GM12878 (cell line): ENCODE measurements around the gene MOK. TPM values are rescaled to one million over a fixed set of nuclear protein-coding genes. Genes with fewer than 3 reads are reported as not detected.

Experiments
- ATAC-seq: fragments of 200-7000 bp; cut with Tn5 transposase; 3 replicates; pipeline ENCODE4 v1.9.1; 2020; ENCODE audit warnings: mild to moderate bottlenecking, moderate library complexity
- BruUV-seq: library from RNA; stranded (reverse); fragments of 400-500 nt; replicated peaks from 2 replicates; lab custom pipeline; 2021; lab: Mats Ljungman, UMichigan
- CTCF ChIA-PET: fragments of 300-600 bp; sonication (Branson Sonifier 250); formaldehyde crosslinking; extraction: SDS; loops from one replicate; lab custom pipeline; 2021; ENCODE audit warnings: inconsistent platforms; lab: Yijun Ruan, JAX
- POLR2A ChIA-PET: fragments of 350-600 bp; formaldehyde crosslinking; extraction: SDS; loops from one replicate; lab custom pipeline; 2021; ENCODE audit warnings: inconsistent platforms; lab: Charles Lee
- RAD21 ChIA-PET: fragments of 300-600 bp; sonication (Branson Sonifier 250); formaldehyde crosslinking; loops from one replicate; lab custom pipeline; 2023; ENCODE audit warnings: antibody characterized with exemption; ENCODE audit not compliant: unreplicated experiment; lab: Charles Lee
- SMC1A ChIA-PET: fragments of 300-600 bp; sonication (Branson Sonifier 250); formaldehyde crosslinking; loops from one replicate; lab custom pipeline; 2023; ENCODE audit not compliant: unreplicated experiment, uncharacterized antibody; lab: Charles Lee
- DNase-seq: peaks from one replicate; pipeline ENCODE4 v3.0.0-alpha.2; 2011; ENCODE audit warnings: low read depth, low spot score
- FAIRE-seq: peaks from 3 replicates; lab custom pipeline; 2011; peaks lifted over from hg19 to GRCh38; lab: Jason Lieb, UNC
- H2AFZ ChIP-seq: 2 replicates; pipeline ENCODE4 v1.6.0; 2011; ENCODE audit warnings: low read depth, low read length, control low read depth; ENCODE audit not compliant: control insufficient read depth
- H3K27ac ChIP-seq: 2 replicates; pipeline ENCODE4 v1.5.1; 2011; ENCODE audit warnings: control low read depth; ENCODE audit not compliant: control insufficient read depth, insufficient read depth
- H3K27me3 ChIP-seq, 2 experiments: replicated peaks in 1 of 2; 2 replicates each; pipeline versions ENCODE4 v1.6.0 to v1.6.1; 2011; ENCODE audit warnings: low read length in 1 of 2; ENCODE audit not compliant: control insufficient read depth in 2 of 2, insufficient read depth in 2 of 2
- H3K36me3 ChIP-seq, 2 experiments: 2 replicates each; pipeline ENCODE4 v1.5.1; 2011; ENCODE audit warnings: low read length in 1 of 2; ENCODE audit not compliant: control insufficient read depth in 2 of 2, insufficient read depth in 2 of 2
- H3K4me1 ChIP-seq: 2 replicates; pipeline ENCODE4 v1.6.1; 2011; ENCODE audit warnings: mild to moderate bottlenecking, low read length, moderate library complexity, mixed read lengths; ENCODE audit not compliant: control insufficient read depth, insufficient read depth
- H3K4me2 ChIP-seq: 2 replicates; pipeline ENCODE4 v1.6.0; 2011; ENCODE audit warnings: control low read depth; ENCODE audit not compliant: control insufficient read depth, insufficient read depth
- H3K4me3 ChIP-seq: fragments of 200-600 bp; sonication (generic); 2 replicates; pipeline ENCODE4 v1.5.1; 2016
- H3K79me2 ChIP-seq: 2 replicates; pipeline ENCODE4 v1.6.0; 2011; ENCODE audit warnings: low read length; ENCODE audit not compliant: control insufficient read depth, insufficient read depth
- H3K9ac ChIP-seq: 2 replicates; pipeline ENCODE4 v1.8.0; 2011; ENCODE audit warnings: low read length, control low read depth, mixed read lengths; ENCODE audit not compliant: control insufficient read depth, insufficient read depth
- H3K9me3 ChIP-seq: replicated peaks from 3 replicates; pipeline ENCODE4 v1.5.1; 2011; ENCODE audit warnings: mild to moderate bottlenecking, low read length; ENCODE audit not compliant: control insufficient read depth, insufficient read depth
- H4K20me1 ChIP-seq: 2 replicates; pipeline ENCODE4 v1.6.0; 2011; ENCODE audit not compliant: control insufficient read depth, insufficient read depth
- GABPA ChIP-seq: IDR thresholded peaks from 2 replicates; pipeline ENCODE4 v1.6.1; 2014; ENCODE audit warnings: antibody characterized with exemption, low read depth, mild to moderate bottlenecking, inconsistent platforms
- KDM1A ChIP-seq: fragments of 200-600 bp; sonication (generic); IDR thresholded peaks from 2 replicates; pipeline ENCODE4 v1.6.1; 2016; ENCODE audit warnings: borderline replicate concordance
- TCF7 ChIP-seq: IDR thresholded peaks from 2 replicates; pipeline ENCODE4 v1.6.1; 2014; ENCODE audit warnings: antibody characterized with exemption, borderline replicate concordance
- WGBS: methylation state at CpG from one replicate; pipeline ENCODE4 v1.1.6; 2016; ENCODE audit warnings: low lambda C conversion rate; ENCODE audit not compliant: insufficient replicate concordance, insufficient coverage; ENCODE audit errors: missing lambda C conversion rate; 5-methylcytosine and 5-hydroxymethylcytosine counted together
- in situ Hi-C: fragments of 300-500 bp; cut with MboI; formaldehyde crosslinking; loops from 9 replicates; pipeline ENCODE4 v1.14.3; 2018; ENCODE audit warnings: mixed read lengths
- intact Hi-C: fragments of 100-400 bp; cut with micrococcal nuclease; formaldehyde crosslinking; loops from one replicate; pipeline ENCODE4 v1.14.2; 2022; ENCODE audit not compliant: unreplicated experiment
- polyA plus RNA-seq, 11 experiments: library from polyadenylated mRNA; depleted of rRNA in 4 of 11; unstranded in 6 of 11; stranded (reverse) in 5 of 11; fragments of >200 nt; fragmentation: Nextera tagmentation in 4 of 11; fragmentation: Illumina TruSeq in 1 of 11; extraction: Ambion mirVana in 4 of 11; extraction: Trizol in 1 of 11; gene quantifications; 1 replicate in 1 of 11; 2 replicates in 10 of 11; pipeline versions ENCODE4 v1.2.1 to v1.2.3, GENCODE V29; 2011 to 2016; ENCODE audit warnings: inconsistent platforms in 2 of 11, missing spikeins in 2 of 11, low read depth in 1 of 11
- total RNA-seq, 4 experiments: library from RNA; depleted of rRNA in 3 of 4; stranded (reverse); fragments of >200 nt in 3 of 4; fragmentation: Illumina TruSeq in 1 of 4; extraction: Trizol in 1 of 4; gene quantifications; 2 replicates each; pipeline versions ENCODE4 v1.2.1 to v1.2.3, GENCODE V29; 2013 to 2021
- TF ChIP-seq, protein P1 (sequence below): fragments of 450-650 bp; formaldehyde crosslinking; IDR thresholded peaks from 2 replicates; pipeline ENCODE4 v1.4.0; 2022; ENCODE audit warnings: mild to moderate bottlenecking, moderate library complexity

MOK gene
- total and polyA plus RNA-seq, 10 of the 15 experiments (the other 5 are each of a cell fraction or from before 2014, with no cell fraction given), result 0.10 to 3.0 (median 1.4) TPM

DNA sequence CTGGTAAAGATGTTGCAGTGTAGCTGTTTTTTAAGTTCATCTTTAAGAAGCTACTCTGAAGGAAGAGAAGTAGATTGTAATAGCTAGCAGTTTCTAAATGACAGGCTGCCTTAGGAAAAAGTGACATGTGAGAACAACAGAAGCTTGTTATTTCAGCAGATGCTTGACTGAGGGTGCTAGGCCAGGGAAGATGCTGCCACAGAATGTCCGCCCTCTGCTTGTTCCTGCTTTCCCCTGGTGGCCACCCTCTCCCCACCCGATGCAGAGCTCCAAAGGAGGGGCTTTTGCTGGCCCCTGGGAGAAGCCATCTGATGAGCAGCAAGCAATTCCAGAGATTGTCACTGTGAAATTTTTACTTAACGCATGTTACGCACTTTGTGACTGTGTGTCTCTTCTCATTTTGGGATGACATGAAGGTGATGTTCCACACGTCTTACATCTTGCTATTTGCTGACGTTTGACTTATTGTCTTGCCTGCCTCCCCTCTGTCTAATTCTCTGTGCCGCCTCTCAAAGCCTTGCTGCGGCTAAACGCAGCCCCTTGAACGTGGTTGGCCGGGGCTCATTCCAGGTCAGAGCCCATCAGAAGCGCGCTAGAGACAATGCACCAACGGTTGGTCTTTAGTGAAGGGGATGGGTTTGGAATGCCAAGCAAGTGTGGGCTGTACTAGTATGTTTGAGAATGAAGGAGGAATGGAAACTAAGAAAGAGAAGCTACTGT is 120.5 kb downstream of the MOK start:
- peak; percentile 39 for ATAC-seq
- Histone ChIP-seq H3K79me2 (peaks cover 47% of the 10 kb centered on the region), H3K4me2 (no peak overlapping the region), H3K4me3 (no peak overlapping the region), H3K36me3 (no peaks in the 10 kb centered on the region; a peak in 1 of 4 replicates), H3K27ac (no peak overlapping the region), H3K9ac (no peak overlapping the region), H3K4me1 (peaks cover 10% of the 10 kb centered on the region), H4K20me1 (no peaks in the 10 kb centered on the region), H3K9me3 (no peaks in the 10 kb centered on the region), H3K27me3 (no peaks in the 10 kb centered on the region), H2AFZ (no peak overlapping the region)
- ChIA-PET CTCF (interaction anchor here (0.5 to 0.9 kb wide), 2 partner anchors 88 to 573 kb away, joined by 3 read pairs; no protein-coding TSS in a partner anchor), POLR2A (no interaction called here), RAD21 (no interaction called here), SMC1A (interaction anchor here (0.6 to 2.7 kb wide), 5 partner anchors 12 to 132 kb away, joined by 3 to 8 read pairs (median 4); no protein-coding TSS in a partner anchor)
- BruUV-seq, result no TSS peak
- TF ChIP-seq TCF7 (no peak), KDM1A (no peak), GABPA (no peak)
- TF ChIP-seq, protein P1, sequence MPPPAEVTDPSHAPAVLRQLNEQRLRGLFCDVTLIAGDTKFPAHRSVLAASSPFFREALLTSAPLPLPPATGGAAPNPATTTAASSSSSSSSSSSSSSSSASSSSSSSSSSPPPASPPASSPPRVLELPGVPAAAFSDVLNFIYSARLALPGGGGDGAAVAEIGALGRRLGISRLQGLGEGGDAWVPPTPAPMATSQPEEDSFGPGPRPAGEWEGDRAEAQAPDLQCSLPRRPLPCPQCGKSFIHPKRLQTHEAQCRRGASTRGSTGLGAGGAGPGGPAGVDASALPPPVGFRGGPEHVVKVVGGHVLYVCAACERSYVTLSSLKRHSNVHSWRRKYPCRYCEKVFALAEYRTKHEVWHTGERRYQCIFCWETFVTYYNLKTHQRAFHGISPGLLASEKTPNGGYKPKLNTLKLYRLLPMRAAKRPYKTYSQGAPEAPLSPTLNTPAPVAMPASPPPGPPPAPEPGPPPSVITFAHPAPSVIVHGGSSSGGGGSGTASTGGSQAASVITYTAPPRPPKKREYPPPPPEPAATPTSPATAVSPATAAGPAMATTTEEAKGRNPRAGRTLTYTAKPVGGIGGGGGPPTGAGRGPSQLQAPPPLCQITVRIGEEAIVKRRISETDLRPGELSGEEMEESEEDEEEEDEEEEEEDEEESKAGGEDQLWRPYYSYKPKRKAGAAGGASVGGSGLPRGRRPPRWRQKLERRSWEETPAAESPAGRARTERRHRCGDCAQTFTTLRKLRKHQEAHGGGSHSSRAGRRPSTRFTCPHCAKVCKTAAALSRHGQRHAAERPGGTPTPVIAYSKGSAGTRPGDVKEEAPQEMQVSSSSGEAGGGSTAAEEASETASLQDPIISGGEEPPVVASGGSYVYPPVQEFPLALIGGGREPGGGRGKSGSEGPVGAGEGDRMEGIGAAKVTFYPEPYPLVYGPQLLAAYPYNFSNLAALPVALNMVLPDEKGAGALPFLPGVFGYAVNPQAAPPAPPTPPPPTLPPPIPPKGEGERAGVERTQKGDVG (CRISPR knock-in tag), result no peak
- FAIRE-seq, result no peak
- in situ Hi-C loops, result no loop called here
- intact Hi-C loops, result no loop called here
- 82% methylated on average over 14 of the region's 14 CpGs for WGBS
- no peak for DNase-seq
